Suppressor macrophage treated with lipopolysaccharide for 1 hour (primary cell): Measurements from ENCODE around the gene FAM153A.
"Not testable (repeated sequence)": the region's sequence is repeated elsewhere in the genome, so short reads cannot be mapped to it uniquely, and the experiment has no call there.

ENCODE experiments used
- DNase-seq, 3 donors: peaks; one replicate each; pipeline ENCODE4 v3.0.0-alpha.2; 2020 to 2022

The FAM153A gene

GRCh38 chr5:177723831-177724485 lies 58.7 kb downstream of the FAM153A start:
- not testable (repeated sequence) for DNase-seq

GRCh38 chr5:177722829-177723228 lies 59.9 kb downstream of the FAM153A start:
- DNase-seq: not testable (repeated sequence)

DNA sequence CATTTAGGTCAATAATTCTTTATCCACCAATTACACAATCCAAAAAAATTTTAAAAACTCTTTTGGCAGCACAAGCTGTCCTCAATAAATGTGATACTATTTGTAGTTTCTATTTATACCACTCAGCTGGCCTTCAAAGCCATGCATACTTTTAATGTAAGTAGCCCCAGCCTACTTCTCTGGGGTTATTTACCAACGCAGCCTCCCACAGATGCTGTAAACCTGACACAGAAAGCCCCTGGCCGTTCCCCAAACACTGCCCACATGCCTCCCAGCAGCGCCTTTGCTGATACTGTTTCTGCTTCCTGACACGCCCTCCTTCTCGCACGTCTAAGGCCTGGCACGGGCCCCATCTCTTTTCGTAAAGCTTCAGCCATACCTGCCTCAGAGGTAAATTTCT lies 62.7 kb downstream of the FAM153A start:
- DNase-seq: not testable (repeated sequence)

- DNase-seq: not testable (repeated sequence)
These were observed 67.3 kb downstream of the FAM153A start for GRCh38 chr5:177715423-177715822.

DNA sequence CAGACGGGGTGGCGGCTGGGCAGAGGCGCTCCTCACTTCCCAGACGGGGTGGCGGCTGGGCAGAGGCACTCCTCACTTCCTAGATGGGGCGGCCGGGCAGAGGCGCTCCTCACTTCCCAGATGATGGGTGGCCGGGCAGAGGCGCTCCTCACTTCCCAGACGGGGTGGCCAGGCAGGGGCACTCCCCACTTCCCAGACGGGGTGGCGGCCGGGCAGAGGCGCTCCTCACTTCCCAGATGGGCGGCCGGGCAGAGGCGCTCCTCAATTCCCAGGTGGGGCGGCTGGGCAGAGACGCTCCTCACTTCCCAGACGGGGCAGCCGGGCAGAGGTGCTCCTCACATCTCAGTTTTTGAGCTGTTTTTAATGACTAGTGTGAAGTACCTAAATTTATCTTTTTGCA lies 86.6 kb downstream of the FAM153A start:
- DNase-seq: not testable (repeated sequence)

DNA sequence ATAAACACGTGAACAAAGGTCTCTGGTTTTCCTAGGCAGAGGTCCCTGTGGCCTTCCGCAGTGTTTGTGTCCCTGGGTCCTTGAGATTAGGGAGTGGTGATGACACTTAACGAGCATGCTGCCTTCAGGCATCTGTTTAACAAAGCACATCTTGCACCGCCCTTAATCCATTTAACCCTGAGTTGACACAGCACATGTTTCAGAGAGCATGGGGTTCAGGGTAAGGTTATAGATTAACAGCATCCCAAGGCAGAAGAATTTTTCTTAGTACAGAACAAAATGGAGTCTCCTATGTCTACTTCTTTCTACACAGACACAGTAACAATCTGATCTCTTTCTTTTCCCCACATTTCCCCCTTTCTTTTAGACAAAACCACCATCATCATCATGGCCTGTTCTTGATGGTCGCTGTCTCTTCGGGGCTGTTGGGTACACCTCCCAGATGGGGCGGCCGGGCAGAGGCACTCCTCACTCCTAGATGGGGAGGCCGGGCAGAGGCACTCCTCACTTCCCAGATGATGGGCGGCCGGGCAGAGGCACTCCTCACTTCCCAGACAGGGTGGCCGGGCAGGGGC lies 87.3 kb downstream of the FAM153A start:
- DNase-seq: not testable (repeated sequence)

GRCh38 chr5:177694518-177694835 lies 88.2 kb downstream of the FAM153A start:
- DNase-seq: not testable (repeated sequence)

GRCh38 chr5:177693671-177694517 lies 88.8 kb downstream of the FAM153A start:
- not testable (repeated sequence) for DNase-seq

DNA sequence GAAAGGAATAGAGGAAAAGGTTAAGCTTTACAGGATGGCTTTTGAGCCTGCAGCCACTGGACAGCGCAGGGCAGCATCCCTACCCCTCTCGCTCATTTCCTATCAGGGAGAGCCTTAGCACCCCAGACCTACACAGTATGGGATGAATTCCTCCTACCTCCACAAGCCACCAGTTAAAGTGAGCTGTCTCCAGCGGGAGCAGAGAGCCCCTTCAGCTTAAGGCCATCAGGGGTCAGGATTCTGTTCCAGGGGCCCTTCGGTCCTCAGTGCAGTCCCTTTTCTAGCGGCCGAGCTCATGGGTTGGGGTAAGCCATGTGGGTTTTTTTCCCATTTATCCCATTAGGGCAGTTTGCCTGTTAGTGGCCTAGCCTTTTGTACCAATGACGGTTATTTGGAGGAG lies 89.7 kb downstream of the FAM153A start:
- not testable (repeated sequence) for DNase-seq

- DNase-seq: not testable (repeated sequence)
These were observed 90.2 kb downstream of the FAM153A start for GRCh38 chr5:177692507-177692906.

DNA sequence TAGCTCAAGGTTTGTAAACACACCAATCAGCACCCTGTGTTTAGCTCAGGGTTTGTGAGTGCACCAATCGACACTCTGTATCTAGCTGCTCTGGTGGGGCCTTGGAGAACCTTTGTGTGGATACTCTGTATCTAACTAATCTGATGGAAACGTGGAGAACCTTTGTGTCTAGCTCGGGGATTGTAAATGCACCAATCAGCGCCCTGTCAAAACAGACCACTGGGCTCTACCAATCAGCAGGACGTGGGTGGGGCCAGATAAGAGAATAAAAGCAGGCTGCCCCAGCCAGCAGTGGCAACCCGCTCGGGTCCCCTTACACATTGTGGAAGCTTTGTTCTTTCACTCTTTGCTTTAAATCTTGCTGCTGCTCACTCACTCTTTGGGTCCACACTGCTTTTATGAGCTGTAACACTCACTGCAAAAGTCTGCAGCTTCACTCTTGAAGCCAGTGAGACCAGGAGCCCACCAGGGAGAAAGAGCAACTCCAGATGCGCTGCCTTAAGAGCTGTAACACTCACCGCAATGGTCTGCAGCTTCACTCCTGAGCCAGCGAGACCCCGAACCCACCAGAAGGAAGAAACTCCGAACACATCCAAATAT lies 93.6 kb downstream of the FAM153A start:
- not testable (repeated sequence) for DNase-seq

- DNase-seq: not testable (repeated sequence)
These were observed 94.6 kb downstream of the FAM153A start for GRCh38 chr5:177688091-177688490.

GRCh38 chr5:177681920-177682319 lies 100.8 kb downstream of the FAM153A start:
- not testable (repeated sequence) for DNase-seq
